Vagina (tissue), 2 donors: ENCODE measurements around the gene OPALIN.

Source experiments
- POLR2A ChIP-seq, 2 donors: fragments of 450-650 bp; IDR thresholded peaks; one replicate each; pipeline ENCODE4 v1.6.1; 2017; ENCODE audit warnings: antibody characterized with exemption in 2 of 2, mild to moderate bottlenecking in 2 of 2, moderate library complexity in 2 of 2
- POLR2AphosphoS5 ChIP-seq, 2 donors: sonication (generic); formaldehyde crosslinking; IDR thresholded peaks; one replicate each; pipeline ENCODE4 v1.9.0; 2017; ENCODE audit warnings: antibody characterized with exemption in 2 of 2, mild to moderate bottlenecking in 2 of 2, low read depth in 1 of 2; ENCODE audit not compliant: insufficient read depth in 1 of 2
- TF ChIP-seq, protein P1 (sequence below), 3 experiments: fragments of 450-650 bp in 2 of 3; fragments of 200-600 bp in 1 of 3; sonication (generic) in 1 of 3; IDR thresholded peaks; one replicate each; pipeline ENCODE4 v1.5.1; 2017 to 2019; ENCODE audit warnings: antibody characterized with exemption in 3 of 3, mild to moderate bottlenecking in 2 of 3, moderate library complexity in 2 of 3

DNA sequence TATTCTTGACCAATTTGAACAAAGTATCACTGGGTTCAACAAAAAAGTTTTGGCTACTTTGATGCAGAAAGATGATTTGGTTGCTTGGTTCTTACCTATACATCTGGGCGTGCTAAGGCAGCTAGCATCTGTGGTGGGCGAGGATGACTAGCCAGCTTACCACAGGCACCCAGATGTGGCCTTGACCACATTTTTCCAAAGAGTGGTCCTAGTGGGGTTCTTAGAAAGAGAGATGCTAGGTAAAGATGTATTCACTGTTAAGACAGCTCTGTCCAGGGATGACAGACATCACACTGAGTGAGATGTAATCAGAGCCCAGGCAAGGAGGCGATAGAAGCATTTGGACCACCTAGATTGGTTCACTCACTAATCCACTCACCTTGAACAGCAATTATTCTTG, 53.8 kb downstream of the OPALIN start:
- no peak for TF ChIP-seq POLR2A (IDR thresholded peaks at IDR 0.05)
- no peak for TF ChIP-seq POLR2AphosphoS5 (IDR thresholded peaks at IDR 0.05; ENCODE audit: insufficient read depth in 1 of 2, low read depth in 1 of 2)
- TF ChIP-seq, protein P1, sequence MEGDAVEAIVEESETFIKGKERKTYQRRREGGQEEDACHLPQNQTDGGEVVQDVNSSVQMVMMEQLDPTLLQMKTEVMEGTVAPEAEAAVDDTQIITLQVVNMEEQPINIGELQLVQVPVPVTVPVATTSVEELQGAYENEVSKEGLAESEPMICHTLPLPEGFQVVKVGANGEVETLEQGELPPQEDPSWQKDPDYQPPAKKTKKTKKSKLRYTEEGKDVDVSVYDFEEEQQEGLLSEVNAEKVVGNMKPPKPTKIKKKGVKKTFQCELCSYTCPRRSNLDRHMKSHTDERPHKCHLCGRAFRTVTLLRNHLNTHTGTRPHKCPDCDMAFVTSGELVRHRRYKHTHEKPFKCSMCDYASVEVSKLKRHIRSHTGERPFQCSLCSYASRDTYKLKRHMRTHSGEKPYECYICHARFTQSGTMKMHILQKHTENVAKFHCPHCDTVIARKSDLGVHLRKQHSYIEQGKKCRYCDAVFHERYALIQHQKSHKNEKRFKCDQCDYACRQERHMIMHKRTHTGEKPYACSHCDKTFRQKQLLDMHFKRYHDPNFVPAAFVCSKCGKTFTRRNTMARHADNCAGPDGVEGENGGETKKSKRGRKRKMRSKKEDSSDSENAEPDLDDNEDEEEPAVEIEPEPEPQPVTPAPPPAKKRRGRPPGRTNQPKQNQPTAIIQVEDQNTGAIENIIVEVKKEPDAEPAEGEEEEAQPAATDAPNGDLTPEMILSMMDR (IDR thresholded peaks at IDR 0.05) = no peak
